Astrocyte of the spinal cord (primary cell): ENCODE results near the gene RNASEH2A.

Experiments
- DNase-seq: peaks from one replicate; pipeline ENCODE4 v3.0.0; 2011; ENCODE audit warnings: low read depth, low spot score
- H3K4me3 ChIP-seq: 2 replicates; pipeline ENCODE4 v1.5.1; 2011; ENCODE audit warnings: low read depth, mild to moderate bottlenecking, low read length, moderate library complexity
- in situ Hi-C: cut with HindIII; loops from 2 replicates; pipeline ENCODE4 v1.10.0; 2017; ENCODE audit warnings: low sequenced_read_pairs
- TF ChIP-seq, protein P1 (sequence below): IDR thresholded peaks from 2 replicates; pipeline ENCODE4 v1.5.1; 2012; ENCODE audit warnings: low read depth, mild to moderate bottlenecking, low read length, inconsistent platforms

The RNASEH2A gene

DNA sequence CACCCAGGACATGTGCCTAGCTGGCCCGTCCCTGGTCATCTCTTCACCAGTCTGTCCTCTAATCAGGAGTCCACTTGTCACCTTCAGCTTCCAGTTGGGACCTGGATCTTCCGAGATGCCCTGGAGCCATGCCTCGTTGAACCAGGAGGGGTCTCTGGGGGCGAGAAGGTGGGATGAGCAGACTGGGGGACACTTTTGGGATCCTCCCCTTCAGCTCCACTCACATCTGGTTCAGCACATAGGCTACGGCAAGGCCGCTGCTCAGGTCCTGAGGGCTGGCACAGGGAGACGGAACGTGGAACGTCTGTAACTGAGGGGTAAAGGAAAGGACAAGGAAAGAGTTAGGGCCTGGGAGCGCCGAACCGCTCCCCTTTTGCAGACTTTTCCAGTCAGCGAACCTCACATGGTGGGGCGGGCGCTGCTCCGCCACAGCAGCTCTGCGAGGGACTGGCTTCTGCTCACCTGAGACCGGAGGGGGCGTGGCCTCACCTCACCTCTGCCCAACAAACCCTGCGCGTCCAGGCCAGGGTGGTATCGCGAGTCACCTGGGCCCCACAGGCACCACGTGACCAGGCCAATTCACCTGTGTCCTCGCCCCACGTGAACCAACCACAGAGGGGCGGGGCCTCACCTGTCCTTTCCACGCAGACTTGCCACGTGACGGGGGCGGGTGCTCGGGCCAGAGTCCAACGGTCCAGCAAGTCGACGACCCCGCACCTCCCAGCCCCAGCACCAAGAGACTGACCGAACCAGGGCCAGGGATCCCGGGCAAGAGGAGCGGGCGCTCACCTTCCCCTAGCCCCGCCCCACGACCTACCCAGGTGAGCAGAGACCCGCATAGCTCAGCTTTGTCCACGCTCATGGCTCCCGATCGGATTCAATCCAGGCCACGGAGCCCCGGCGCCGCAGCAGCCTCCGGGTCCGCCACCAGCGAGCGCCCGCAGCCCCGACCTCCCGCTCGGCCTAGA is 31.5 kb upstream of the RNASEH2A start, which contains the start of gene HOOK2:
HOOK2 (minus strand) TSS at position 965 of the 968 bp plus-strand sequence; CDS start at position 862, 103 bp downstream.
- TF ChIP-seq, protein P1, sequence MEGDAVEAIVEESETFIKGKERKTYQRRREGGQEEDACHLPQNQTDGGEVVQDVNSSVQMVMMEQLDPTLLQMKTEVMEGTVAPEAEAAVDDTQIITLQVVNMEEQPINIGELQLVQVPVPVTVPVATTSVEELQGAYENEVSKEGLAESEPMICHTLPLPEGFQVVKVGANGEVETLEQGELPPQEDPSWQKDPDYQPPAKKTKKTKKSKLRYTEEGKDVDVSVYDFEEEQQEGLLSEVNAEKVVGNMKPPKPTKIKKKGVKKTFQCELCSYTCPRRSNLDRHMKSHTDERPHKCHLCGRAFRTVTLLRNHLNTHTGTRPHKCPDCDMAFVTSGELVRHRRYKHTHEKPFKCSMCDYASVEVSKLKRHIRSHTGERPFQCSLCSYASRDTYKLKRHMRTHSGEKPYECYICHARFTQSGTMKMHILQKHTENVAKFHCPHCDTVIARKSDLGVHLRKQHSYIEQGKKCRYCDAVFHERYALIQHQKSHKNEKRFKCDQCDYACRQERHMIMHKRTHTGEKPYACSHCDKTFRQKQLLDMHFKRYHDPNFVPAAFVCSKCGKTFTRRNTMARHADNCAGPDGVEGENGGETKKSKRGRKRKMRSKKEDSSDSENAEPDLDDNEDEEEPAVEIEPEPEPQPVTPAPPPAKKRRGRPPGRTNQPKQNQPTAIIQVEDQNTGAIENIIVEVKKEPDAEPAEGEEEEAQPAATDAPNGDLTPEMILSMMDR, result no peak
- in situ Hi-C loops, result no loop called here
- no peak for DNase-seq
- H3K4me3 ChIP-seq, result peak within 1 kb of the TSS; percentile 67

DNA sequence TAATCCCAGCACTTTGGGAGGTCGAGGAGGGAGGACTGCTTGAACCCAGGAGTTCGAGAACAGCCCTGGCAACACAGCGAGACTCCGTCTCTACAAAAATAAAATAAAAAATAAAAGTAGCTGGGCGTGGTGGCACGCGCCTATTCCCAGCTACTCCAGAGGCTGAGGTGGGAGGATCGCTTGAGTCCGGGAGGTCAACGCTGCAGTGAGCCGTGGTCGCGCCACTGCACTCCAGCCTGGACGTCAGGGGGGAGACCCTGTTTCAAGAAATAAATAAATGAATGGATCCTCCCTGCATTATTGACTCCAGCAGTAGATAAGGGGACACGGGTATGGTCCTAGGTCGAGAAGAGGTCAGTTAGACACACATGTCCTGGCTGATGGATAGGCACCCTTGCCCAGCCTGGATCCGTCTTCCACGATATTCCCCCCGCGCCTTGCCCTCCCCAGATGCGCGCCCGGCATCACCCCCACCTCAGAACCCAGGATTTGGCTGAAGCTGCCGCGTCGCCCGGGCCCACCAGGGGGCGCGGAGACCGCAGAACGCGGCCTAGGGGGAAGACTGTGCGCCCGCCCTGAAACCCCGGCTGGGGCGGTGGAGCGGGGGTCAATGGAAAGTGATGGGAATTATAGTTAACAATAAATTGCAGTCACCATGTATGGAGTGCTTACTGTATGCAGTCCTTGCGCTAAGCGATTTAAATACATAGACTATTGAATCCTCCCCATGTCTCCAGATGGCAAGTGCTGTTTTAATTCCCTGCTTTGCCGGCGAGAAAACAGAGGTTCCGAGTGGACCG is 29.0 kb upstream of the RNASEH2A start:
- peak; percentile 85 for DNase-seq
- H3K4me3 ChIP-seq, result peak overlapping the region; percentile 61
- in situ Hi-C loops, result no loop called here
- TF ChIP-seq, protein P1, result peak; percentile 96

DNA sequence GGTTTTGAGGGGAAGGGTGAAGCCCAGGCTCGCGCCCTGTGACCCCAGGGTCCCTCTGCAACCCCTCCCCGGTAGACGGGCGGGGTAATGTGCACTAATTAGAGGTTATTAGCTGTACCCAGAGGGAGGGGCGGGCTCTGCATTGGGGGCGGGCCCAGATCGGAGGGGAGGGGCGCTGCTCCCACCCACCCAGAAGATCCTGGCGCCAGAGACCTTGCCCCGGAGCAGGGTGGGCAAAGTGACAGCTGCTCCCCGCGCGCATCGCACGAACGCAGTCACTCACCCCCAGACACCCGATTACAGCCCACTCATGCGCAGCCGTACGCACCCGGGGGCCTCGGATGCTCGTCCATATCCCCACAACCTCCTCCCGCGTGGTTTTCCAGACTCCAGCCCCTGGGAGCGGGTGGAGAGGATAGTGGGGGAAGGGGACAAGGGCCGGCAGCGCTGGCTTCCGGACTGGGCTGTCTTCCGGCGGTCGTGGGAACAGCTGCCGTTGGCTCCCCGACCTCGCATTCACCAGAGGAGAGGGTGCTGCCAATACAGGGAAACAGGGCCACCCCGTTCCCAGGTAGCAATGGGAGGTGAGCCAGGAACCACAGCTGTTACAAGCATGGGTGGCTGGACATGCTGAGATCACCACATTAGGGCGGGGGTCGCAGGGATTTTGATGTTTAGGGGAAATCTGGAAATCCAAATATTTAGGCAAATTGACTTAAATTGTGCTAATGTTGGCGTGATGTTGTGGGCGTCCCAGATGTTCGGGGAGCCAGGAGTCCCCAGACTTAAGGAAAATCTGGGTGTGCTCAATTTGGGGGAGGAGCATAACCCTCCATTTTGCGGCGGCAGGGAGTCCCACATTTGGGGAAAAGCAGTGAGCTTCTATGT is 28.1 kb upstream of the RNASEH2A start:
- TF ChIP-seq, protein P1, result no peak
- peak; percentile 86 for DNase-seq
- in situ Hi-C loops, result no loop called here

DNA sequence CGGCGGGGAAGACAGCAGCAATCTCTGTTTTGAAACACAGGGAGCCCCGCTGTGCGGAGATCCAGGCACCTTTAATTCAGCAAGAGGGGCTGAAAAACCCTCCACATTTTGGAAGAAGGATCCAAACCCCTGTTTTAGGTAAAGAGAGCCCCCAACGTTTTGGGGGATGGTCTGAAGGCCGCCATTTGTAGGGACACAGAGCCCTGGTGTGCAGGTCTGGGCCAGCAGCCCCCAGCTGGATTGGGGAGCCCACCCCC is 27.6 kb upstream of the RNASEH2A start:
- DNase-seq, result no peak
- peak overlapping the region; percentile 61 for H3K4me3 ChIP-seq
- TF ChIP-seq, protein P1, result no peak
- in situ Hi-C loops, result no loop called here

More for the DNA sequence above, 28.1 kb upstream of the RNASEH2A start:
- peak overlapping the region; percentile 61 for H3K4me3 ChIP-seq

DNA sequence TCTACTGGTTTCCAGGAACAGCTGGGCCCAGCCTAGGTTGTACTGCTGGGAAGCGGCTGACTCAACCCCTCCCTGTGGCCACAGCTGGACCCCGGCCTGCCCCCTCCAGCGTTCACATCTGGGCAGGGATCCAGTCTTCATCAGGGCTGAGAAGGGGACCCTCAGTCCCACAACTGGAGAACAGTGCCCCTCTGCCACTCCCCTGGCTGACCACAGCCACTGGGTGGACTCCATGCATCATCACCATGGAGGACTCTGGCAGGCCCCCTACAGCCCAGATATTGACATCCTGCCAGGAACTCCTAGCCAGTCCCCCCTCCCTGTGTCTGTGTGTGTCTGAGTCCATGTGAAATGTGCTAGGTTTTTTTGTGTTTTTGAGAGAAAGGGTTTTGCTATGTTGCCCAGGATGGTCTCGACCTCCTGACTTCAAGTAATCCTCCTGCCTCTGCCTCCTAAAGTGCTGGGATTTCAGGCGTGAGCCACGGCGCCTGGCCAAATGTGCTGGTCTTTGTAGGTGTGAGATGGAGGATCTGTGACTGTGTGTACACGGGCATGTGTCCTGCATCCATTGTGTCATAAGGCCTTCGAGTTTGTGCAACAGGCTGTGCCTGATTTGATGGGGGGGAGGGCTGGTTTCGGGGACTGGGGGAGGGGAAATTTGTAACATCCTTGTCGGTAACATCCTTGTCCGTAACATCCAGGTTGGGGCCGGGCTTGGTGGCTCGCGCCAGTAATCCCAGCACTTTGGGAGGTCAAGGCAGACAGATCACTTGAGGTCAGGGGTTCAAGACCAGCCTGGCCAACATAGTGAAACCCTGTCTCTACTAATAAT is 27.0 kb upstream of the RNASEH2A start:
- TF ChIP-seq, protein P1, result no peak
- in situ Hi-C loops, result no loop called here
- peak overlapping the region; percentile 61 for H3K4me3 ChIP-seq
- peak; percentile 95 for DNase-seq
